ENCODE measurements around the gene TRIM14.

Gene TRIM14

DNA sequence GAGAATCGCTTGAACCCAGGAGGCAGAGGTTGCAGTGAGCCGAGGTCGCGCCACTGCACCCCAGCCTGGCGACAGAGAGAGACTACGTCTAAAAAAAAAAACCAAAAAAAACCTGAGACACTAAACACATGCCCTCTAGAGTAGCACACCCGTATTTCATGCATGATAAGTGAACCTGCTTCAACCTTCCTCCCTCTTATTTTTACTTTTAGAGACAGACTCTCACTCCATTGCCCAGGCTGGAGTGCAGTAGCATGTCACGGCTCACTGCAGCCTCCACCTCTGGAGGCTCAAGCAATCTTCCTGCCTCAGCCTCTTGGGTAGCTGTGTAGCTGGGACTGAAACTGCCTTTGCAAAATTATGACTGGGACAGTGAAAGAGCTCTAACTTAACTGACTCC, 80.1 kb downstream of the TRIM14 start:
- H3K4me3 ChIP-seq (ENCODE audit: control insufficient read depth, low read depth, low read length), result no peak overlapping the region
- no peak for TF ChIP-seq CTCF (IDR thresholded peaks at IDR 0.05; ENCODE audit: control insufficient read depth, insufficient read depth, low read depth, low read length, missing control alignments)
- no peak for DNase-seq (ENCODE audit: low read depth)

DNA sequence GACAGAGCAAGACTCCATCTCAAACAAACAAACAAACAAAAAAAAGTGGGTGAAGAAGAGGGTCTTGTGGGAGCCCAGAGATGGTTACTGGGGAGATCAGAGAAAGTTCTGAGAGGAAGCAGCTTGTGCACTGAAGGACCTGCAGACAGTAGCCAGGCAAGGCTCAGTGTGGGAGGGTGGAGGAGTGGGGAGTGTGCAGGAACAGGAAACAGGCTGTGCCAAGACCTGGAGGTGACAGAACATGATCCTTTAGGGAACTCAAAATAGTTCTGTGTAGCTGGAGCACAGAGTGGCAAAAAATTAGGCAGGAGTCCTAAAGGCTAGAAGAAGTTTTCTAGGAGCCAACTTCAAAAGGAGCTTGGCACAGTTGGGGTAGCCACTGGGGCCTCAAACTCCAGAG, 81.7 kb downstream of the TRIM14 start:
- no peak for DNase-seq (ENCODE audit: low read depth)
- TF ChIP-seq CTCF (IDR thresholded peaks at IDR 0.05; ENCODE audit: control insufficient read depth, insufficient read depth, low read depth, low read length, missing control alignments), result no peak
- no peak overlapping the region for H3K4me3 ChIP-seq (ENCODE audit: control insufficient read depth, low read depth, low read length)

DNA sequence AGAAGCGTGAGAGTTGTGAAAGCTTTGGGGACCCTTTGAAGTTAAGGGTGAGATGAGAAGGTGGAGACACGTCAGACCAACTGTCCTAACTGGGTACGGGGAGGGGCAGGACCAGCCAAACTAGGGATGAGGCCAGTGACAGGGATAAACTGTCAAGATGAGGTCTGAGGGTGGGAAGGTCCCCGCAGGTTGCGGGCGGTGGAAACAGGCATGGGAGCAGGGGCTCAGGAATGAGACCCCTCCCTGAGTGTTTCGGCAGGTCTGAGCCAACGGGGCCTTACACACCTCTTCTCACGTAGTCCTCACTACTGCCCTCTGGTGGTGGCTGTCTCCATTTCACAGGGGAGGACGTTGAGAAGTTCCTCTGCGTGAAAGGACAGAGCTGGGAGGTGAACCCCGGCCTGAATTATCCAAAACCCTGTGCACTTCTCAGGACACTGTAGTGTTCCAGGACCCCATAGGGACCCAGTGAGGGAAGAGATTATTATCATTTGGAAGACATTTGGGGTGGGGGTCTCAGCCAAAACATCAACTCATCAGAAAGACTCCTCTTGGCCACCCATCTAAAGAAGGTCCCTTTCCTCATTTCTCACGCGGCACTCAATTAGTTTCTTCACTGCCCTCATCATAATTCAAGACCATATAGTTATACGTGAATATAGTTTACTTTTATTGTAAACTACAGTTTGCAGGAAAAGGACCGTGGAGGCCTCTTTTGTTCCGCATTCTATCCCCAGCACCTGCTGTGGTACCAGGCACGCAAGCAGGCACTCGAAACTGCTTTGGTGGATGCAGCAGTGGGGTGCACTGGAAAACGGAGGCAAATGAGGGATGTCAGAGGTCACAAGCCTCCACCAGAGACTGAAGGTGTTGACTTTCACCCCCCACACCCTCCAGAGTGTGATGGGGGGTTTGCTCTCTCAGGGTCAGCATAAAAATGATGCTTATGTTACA, 84.2 kb downstream of the TRIM14 start:
- no peak overlapping the region for H3K4me3 ChIP-seq (ENCODE audit: control insufficient read depth, low read depth, low read length)
- DNase-seq (ENCODE audit: low read depth), result no peak
- peak; percentile 77 for TF ChIP-seq CTCF (IDR thresholded peaks at IDR 0.05; ENCODE audit: control insufficient read depth, insufficient read depth, low read depth, low read length, missing control alignments)

GRCh38 chr9:98031935-98032334, 87.1 kb downstream of the TRIM14 start:
- TF ChIP-seq CTCF (IDR thresholded peaks at IDR 0.05; ENCODE audit: control insufficient read depth, insufficient read depth, low read depth, low read length, missing control alignments), result no peak
- H3K4me3 ChIP-seq (ENCODE audit: control insufficient read depth, low read depth, low read length), result no peak overlapping the region
- DNase-seq (ENCODE audit: low read depth), result no peak

DNA sequence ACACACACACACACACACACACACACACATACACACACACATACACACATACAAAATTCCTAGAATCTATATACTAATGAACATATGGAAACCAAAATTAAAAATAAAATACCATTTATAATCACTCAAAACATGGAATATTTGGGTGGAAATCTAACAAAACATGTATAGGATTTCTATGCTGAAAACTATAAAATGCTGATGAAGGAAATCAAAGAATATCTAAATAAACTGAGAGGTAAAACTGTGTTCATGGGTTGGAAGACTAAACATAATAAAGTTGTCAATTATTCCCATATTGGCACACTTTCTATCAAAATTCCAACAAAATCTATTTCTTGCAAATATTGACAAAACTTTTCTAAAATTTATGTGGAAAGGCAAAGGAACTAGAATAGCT, 87.9 kb downstream of the TRIM14 start:
- DNase-seq (ENCODE audit: low read depth), result no peak
- no peak overlapping the region for H3K4me3 ChIP-seq (ENCODE audit: control insufficient read depth, low read depth, low read length)
- TF ChIP-seq CTCF (IDR thresholded peaks at IDR 0.05; ENCODE audit: control insufficient read depth, insufficient read depth, low read depth, low read length, missing control alignments), result no peak

DNA sequence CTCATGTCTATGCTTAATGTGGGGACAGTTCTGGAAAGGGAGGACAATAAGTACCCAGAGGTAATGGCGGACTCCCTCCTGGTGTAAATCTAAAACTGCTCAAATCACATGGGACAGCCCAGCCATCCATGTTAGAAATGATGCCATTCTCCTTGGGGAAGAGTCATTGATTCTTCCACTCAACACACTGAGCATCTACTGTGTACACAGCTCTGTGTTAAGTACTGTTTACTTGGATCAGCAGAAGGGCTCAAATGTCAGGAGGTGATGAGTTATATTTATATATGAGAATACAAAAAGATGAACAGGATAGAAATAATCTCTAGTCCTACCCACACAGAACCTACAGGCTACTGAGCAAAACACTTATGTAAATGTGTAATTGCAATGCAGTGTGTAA, 94.3 kb downstream of the TRIM14 start:
- no peak overlapping the region for H3K4me3 ChIP-seq (ENCODE audit: control insufficient read depth, low read depth, low read length)
- DNase-seq (ENCODE audit: low read depth), result no peak
- no peak for TF ChIP-seq CTCF (IDR thresholded peaks at IDR 0.05; ENCODE audit: control insufficient read depth, insufficient read depth, low read depth, low read length, missing control alignments)

All from AG09309 (cell line).